Gastrocnemius medialis (tissue), 4 donors: ENCODE measurements around the gene ARMC2.

Experiments used
- POLR2A ChIP-seq, 2 donors: fragments of 450-650 bp; IDR thresholded peaks; one replicate each; pipeline ENCODE4 v1.6.1; 2017; ENCODE audit warnings: antibody characterized with exemption in 2 of 2, mild to moderate bottlenecking in 2 of 2, moderate library complexity in 2 of 2
- TF ChIP-seq, protein P1 (sequence below), 5 experiments: fragments of 450-650 bp in 3 of 5; fragments of 200-600 bp in 2 of 5; sonication (generic) in 2 of 5; IDR thresholded peaks in 4 of 5; conservative IDR thresholded peaks in 1 of 5; 1 replicate in 4 of 5; 2 replicates in 1 of 5; pipeline ENCODE4 v1.5.1; 2016 to 2019; ENCODE audit warnings: antibody characterized with exemption in 5 of 5, mild to moderate bottlenecking in 3 of 5, moderate library complexity in 3 of 5

GRCh38 chr6:109000289-109000688, 152.1 kb downstream of the ARMC2 start:
- TF ChIP-seq POLR2A (IDR thresholded peaks at IDR 0.05): no peak
- TF ChIP-seq, protein P1, sequence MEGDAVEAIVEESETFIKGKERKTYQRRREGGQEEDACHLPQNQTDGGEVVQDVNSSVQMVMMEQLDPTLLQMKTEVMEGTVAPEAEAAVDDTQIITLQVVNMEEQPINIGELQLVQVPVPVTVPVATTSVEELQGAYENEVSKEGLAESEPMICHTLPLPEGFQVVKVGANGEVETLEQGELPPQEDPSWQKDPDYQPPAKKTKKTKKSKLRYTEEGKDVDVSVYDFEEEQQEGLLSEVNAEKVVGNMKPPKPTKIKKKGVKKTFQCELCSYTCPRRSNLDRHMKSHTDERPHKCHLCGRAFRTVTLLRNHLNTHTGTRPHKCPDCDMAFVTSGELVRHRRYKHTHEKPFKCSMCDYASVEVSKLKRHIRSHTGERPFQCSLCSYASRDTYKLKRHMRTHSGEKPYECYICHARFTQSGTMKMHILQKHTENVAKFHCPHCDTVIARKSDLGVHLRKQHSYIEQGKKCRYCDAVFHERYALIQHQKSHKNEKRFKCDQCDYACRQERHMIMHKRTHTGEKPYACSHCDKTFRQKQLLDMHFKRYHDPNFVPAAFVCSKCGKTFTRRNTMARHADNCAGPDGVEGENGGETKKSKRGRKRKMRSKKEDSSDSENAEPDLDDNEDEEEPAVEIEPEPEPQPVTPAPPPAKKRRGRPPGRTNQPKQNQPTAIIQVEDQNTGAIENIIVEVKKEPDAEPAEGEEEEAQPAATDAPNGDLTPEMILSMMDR (IDR thresholded peaks at IDR 0.05 in 4 of 5, conservative IDR thresholded peaks at IDR 0.05 in 1 of 5): no peak
